ENCODE measurements around the gene NXNL1.

NXNL1 gene

DNA sequence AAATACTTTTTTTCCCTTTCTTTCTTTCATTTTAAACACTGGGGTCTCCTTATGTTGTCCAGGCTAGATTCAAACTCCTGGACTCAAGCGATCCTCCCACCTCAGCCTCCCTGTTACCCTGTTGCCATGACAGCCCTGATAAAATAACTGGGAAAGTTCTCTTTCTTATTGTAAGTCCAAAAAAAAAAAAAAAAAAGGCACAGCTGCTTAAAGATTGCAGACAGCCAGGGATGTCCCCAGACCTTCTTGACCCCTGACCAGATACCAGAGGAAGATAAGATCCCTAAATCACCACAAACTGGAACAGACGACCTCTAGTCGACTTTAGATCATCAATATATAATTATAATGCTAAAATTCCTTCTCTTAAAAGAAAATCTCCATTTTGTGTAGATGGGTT is 42.0 kb downstream of the NXNL1 start:
- H3K4me3 ChIP-seq (replicated peaks; ENCODE audit: low read depth, low read length), result peak overlapping the region; percentile 57
- TF ChIP-seq CTCF (IDR thresholded peaks at IDR 0.05; ENCODE audit: low read length, missing control alignments), result no peak
- no peak for DNase-seq (ENCODE audit: low read depth)

GRCh38 chr19:17415121-17415520 is 45.6 kb downstream of the NXNL1 start:
- no peak for TF ChIP-seq CTCF (IDR thresholded peaks at IDR 0.05; ENCODE audit: low read length, missing control alignments)
- no peak for DNase-seq (ENCODE audit: low read depth)
- H3K4me3 ChIP-seq (replicated peaks; ENCODE audit: low read depth, low read length), result no peak overlapping the region

DNA sequence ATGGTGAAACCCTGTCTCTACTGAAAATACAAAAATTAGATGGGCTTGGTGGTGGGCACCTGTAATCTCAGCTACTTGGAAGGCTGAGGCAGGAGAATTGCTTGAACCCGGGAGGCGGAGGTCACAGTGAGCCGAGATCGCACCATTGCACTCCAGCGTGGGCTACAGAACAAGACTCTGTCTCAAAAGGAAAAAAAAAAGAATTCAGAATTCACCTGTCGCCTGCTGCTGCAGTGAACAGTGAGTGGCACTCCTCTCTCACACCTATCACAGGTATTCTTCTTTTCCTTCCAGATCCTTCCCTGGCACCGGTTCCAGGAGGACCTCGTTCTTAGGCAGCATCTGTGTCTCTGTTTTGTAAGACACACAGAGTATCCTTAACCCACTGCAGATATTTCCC is 46.6 kb downstream of the NXNL1 start:
- H3K4me3 ChIP-seq (replicated peaks; ENCODE audit: low read depth, low read length), result no peak overlapping the region
- no peak for DNase-seq (ENCODE audit: low read depth)
- TF ChIP-seq CTCF (IDR thresholded peaks at IDR 0.05; ENCODE audit: low read length, missing control alignments), result no peak

GRCh38 chr19:17411801-17412200 is 48.9 kb downstream of the NXNL1 start:
- TF ChIP-seq CTCF (IDR thresholded peaks at IDR 0.05; ENCODE audit: low read length, missing control alignments), result no peak
- H3K4me3 ChIP-seq (replicated peaks; ENCODE audit: low read depth, low read length), result no peak overlapping the region
- no peak for DNase-seq (ENCODE audit: low read depth)

DNA sequence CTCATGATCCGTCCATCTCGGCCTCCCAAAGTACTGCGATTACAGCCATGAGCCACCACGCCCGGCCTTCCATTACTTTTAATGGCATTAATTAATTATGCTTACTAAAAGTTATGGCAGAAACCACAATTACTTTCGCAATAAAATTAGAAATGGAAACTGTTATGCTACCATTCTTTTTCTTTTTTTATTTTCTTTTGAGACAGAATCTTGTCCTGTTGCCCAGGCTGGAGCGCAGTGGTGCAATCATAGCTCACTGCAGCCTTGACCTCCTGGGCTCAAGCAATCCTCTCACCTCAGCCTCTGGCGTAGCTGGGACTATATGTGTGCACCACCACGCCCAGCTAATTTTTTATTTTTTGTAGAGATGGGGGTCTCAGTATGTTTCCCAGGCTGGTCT is 50.7 kb downstream of the NXNL1 start:
- no peak for TF ChIP-seq CTCF (IDR thresholded peaks at IDR 0.05; ENCODE audit: low read length, missing control alignments)

DNA sequence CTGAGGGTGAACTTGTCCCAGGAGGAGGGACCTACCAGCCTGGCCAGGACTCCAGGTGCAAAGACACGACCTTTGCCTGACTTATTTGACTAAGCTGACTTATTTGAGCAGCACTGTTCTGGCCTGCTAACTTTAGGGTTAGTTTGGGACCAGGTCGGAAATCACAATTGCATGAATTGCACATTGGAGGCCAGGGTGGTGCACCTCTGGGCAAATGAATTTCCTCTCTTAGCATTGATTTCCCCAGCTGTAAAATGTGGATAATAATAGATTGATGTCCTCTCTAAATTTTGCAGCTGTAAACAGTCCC is 53.9 kb downstream of the NXNL1 start:
- DNase-seq (ENCODE audit: low read depth), result no peak
- H3K4me3 ChIP-seq (replicated peaks; ENCODE audit: low read depth, low read length), result no peak overlapping the region
- no peak for TF ChIP-seq CTCF (IDR thresholded peaks at IDR 0.05; ENCODE audit: low read length, missing control alignments)

More for the DNA sequence above, 50.7 kb downstream of the NXNL1 start:
- DNase-seq (ENCODE audit: low read depth), result peak; percentile 36
- H3K4me3 ChIP-seq (replicated peaks; ENCODE audit: low read depth, low read length), result no peak overlapping the region

GRCh38 chr19:17406046-17406886 is 54.5 kb downstream of the NXNL1 start:
- no peak for TF ChIP-seq CTCF (IDR thresholded peaks at IDR 0.05; ENCODE audit: low read length, missing control alignments)
- H3K4me3 ChIP-seq (replicated peaks; ENCODE audit: low read depth, low read length), result no peak overlapping the region
- DNase-seq (ENCODE audit: low read depth), result no peak

Measured in fibroblast of pulmonary artery (primary cell).